IPS-NIHi11 (cell line): ENCODE measurements around the gene NEMP2.
"Not testable (repeated sequence)": the region's sequence is repeated elsewhere in the genome, so short reads cannot be mapped to it uniquely, and the experiment has no call there.

Experiments
- DNase-seq: peaks from one replicate; pipeline ENCODE4 v3.0.0; 2012; ENCODE audit warnings: mixed read lengths, low spot score

Gene NEMP2

GRCh38 chr2:190526105-190526750 is 8.3 kb downstream of the NEMP2 start:
- no peak for DNase-seq

GRCh38 chr2:190524928-190525327 is 9.6 kb downstream of the NEMP2 start:
- no peak for DNase-seq

DNA sequence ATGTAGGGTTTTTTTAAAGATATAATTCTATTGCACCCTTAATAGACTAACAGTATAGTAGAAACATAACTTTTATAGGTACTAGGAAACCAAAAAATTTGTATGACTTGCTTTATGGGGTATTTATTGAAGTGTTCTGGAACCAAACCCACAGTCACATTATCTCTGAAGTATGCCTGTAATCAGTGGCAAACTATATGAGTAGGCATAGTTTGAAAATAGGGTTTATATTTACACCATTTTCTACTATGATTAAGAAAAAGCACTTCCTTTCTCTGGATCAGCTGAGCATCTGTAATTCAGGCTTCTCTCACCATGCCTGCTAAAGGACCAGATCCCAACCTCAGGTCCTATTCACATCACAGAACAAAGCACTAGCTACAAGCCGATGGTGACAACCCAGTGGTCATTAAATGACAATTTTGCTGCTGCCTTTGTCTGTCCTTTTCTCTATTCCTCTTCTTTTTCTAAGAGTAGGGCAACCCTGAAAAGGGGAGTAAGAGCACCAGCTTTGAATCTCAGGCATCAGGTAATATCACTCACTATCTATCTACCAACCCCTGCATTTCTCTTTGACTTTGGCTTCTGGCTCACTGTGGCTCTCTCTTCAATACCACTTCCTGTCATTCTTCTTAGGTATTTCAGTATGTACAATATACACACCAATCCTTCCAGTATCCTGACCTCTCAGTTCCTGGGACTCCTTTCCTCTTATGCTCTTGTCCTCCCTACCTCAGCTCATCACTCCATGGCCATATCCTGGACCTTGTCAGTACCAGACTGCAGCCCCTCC is 14.4 kb downstream of the NEMP2 start:
- no peak for DNase-seq

DNA sequence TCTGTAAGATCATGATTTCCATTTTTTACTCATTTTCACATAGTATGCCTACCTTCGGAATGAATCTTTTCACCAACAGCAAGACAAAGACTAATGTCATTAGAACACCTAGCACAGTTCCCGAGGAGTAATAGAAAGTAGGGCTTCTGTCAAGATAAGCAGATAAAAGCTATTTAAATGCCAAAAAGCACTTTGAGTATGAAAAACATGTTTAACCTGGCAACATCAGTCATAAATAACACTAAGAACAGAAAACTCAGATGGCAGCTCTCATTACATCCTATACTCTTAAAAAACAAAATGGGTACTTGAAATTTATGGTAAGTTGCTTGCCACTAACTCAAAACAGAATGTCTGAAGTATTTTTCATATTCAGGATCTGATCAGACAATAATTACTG is 17.1 kb downstream of the NEMP2 start:
- DNase-seq = no peak

- no peak for DNase-seq
These were observed 18.8 kb downstream of the NEMP2 start for GRCh38 chr2:190515687-190516086.

- DNase-seq = no peak
These were observed 19.8 kb downstream of the NEMP2 start for GRCh38 chr2:190514676-190515075.

DNA sequence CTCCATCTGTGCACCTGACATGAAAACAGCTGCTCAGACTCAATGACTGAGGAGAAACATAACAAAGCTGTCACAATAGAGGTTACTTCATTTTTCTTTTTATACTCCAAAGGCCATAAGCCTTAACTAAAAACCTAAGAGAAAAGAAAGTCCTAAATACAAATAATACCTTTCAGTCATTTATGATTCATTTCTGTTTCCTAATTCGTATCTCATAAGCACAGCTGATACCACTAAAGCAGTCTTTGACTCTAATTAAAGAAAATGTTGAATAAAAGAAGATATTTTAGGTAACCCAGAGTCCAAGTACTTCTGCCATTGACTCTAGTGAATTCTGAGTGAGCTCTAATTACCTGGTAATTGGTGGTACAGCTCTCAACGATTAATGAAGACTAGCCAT is 20.6 kb downstream of the NEMP2 start:
- DNase-seq = no peak

DNA sequence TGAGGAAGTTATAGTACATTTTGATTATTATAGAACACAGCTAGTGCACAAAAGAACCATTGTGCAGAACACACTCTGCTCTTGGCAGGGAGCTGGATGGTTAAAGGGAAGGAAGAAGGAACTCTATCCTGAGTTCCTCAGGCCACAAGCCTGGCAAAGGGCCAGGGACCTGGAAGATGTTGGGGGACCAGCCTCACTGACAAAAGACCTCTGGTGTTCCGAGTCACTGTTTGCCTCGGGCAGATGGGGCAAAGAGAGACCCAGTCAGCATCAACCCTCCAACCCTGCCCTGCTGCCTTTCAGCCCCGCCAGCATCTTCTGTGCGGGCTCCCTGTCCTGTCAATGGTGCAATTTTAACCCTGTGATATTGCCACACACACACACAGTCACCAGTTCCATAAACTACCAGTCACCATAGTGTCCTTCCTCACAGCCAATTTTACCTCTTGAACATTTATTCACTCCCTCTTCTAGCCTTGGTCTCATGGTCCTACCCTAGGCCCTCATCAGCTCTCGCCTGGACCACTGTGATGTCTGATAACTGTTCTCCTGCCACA is 21.9 kb downstream of the NEMP2 start:
- no peak for DNase-seq

DNA sequence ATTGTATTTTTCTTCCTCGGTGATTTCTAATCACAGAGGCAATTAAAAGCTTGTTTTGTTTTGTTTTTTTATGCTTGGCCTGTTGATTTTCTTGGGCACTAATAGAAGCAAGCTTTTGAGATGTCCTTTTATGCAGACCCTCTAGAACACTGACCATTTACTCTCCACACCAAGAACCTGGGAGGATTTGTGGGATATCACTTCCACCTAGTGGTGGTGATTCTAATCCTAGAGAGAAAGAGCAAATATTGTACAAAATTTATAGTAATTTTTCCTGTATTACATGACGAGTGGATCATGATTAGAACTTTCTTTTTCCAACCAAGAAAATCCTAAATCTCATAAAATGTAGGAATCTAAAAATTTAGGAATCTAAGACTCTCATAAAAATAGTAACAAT is 23.4 kb downstream of the NEMP2 start:
- DNase-seq = no peak

DNA sequence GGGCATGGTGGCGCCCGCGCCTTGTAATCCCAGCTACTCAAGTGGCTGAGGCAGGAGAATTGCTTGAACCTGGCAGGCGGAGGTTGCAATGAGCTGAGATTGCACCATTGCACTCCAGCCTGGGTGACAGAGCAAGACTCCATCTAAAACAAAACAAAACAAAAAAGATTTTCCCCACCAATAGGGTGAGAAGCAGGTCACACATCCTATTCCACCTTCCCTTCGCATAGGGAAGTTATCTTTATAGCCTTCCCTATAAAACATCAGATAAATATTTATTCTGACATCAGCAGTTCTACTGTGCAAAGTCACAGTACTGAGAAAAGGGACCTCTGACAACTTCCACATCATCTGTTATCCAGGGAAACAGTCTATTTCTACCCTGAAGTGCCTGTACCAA is 24.6 kb downstream of the NEMP2 start:
- not testable (repeated sequence) for DNase-seq

GRCh38 chr2:190507135-190507534 is 27.4 kb downstream of the NEMP2 start:
- DNase-seq = no peak

DNA sequence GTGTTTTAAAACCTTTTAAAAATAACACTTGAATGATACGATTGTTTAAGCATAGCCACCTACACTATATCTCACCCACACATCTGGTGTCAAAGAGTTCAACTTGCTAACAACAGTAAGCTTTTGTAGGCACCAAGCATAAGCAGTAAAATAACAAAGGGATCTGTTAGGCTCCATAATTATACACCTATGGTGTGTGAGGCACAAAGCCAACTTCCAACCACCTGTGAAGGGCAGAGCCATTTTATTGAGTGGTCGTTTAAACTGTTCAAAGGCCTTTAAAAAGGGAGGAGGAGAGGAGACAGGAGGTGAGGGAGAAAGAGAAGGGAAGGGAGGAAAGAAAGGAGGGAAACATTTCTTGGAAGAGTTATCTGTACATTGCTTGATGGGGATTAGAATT is 27.9 kb downstream of the NEMP2 start:
- DNase-seq = no peak

DNA sequence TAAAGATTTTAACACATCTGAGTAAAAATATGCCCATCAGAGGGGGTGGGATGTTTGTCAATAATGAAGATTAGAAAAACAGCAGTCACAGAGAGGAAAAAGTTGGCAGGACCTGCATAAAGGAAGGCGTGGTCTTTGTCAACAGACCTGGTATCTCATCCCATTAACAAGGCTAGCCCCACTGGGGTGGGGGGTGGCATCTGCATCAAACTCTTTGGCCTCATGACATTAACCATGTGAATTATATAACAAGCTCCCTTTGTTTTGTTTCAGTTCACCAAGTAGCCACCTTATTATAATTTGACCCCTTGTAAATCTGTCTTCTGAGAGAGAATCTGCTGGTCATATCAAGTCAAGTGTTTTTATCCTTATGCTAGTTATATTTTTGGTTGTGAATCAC is 28.8 kb downstream of the NEMP2 start:
- no peak for DNase-seq

DNA sequence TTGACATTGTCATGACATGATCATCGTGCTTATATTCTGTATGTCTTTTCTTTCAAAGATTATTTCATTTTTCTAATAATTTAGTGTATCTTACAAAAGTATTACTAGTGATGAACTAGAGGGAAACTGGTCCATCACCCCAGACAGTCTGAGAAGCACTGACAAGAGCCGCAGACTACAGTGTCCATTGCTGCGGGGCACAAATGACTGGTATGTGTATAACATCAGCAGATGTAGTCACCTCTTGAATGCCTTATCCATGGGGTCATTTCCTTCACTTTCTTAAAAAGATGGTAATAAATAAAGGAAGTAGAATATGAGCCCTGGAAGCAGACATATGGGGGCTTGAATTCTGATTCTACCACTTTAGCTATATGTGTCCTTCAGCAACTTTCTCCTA is 29.6 kb downstream of the NEMP2 start:
- no peak for DNase-seq

DNA sequence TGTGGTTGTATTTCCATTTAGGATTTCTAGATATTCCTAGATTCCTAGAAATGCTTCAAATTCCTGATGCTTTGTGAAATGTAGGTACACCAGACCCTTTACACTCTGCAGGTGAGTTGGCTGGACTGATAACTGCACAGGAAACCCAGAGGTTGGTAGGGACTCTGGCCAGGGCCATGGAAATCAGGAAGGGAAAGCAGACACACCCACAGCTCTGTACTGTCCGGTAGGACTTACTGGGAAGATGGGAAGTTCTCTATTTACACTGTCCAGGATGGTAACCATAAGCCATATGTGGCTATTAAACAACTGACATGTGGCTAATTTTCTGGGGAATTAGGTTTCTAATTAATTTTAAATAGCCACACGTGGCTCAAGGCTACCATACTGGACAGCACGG is 31.4 kb downstream of the NEMP2 start:
- DNase-seq = no peak

DNA sequence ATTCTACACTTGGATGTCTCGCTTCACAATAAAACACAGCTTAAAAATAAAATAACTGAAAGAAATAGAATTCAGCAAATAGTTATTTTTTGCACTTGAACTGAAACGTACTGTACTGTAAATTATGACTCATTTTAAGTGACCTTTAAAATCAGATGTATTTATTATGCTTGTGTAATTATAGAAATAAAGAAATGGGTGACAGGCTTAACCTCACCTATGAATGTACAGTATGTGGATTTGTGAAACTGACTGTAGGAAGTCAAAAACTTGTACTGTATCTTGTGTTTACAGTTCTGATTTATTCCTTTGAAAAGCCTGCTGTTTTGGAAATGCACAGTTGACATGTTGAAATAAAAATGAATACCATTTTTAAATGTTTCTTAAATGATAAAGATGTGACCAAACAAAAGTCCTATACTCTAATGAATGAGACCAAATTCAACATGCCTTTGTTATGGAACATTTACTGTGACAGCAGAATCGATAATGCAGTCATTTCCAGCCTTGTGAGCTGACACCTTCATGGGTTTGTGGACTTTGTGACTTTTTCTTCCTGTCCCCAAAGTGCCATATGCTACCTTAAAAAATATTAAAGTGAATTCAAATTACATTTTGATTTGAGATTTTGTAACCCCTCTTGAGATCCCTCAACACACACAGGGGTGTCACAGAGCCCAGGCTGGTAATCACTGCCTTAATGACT is 32.7 kb downstream of the NEMP2 start:
- DNase-seq = no peak

- no peak for DNase-seq
These were observed 33.3 kb downstream of the NEMP2 start for GRCh38 chr2:190501231-190501630.

DNA sequence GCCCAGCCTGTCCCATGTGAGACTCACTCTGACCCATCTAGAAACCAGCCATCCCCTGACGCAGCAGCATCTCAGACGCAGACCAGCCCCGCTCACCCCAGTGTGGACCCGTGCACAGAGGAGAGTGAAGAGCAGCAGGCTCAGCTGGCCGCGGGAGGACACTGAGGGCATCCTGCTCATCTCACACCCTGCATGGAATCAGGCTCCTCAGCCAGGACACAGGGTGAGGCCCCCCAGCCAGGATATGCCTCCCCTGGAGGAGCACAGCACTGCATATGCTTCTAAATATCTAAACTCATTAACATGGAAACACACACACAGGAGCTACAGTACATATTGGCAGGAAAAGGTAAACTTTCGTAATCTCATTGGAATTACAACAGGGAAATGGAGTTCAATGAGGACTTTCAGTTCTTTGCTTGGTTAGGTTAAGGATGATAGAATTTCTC is 34.4 kb downstream of the NEMP2 start:
- DNase-seq = no peak

- no peak for DNase-seq
These were observed 35.2 kb downstream of the NEMP2 start for GRCh38 chr2:190499273-190499672.

- DNase-seq = no peak
These were observed 37.1 kb downstream of the NEMP2 start for GRCh38 chr2:190497428-190497827.

DNA sequence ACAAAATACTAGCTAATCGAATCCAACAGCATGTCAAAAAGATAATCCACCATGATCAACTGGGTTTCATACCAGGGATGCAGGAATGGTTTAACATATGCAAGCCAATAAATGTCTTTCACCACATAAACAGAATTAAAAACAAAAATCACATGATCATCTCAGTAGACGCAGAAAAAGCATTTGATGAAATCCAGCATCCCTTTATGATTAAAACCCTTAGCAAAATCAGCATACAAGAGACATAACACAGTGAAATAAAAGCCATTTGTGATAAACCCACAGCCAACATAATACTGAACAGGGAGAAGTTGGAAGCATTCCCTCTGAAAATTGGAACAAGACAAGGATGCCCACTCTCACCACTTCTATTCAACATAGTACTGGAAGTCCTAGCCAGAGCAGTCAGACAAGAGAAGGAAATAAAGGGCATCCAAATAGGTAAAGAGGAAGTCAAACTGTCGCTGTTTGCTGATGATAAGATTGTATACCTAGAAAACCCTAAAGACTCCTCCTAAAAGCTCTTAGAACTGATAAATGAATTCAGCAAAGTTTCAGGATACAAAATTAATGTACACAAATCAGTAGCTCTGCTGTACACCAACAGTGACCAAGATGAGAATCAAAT is 39.8 kb downstream of the NEMP2 start:
- DNase-seq = not testable (repeated sequence)

- DNase-seq = no peak
These were observed 41.4 kb downstream of the NEMP2 start for GRCh38 chr2:190493095-190493494.
